Endothelial cell of umbilical vein (primary cell): ENCODE data around the gene USH1G. TPM values are rescaled to one million over a fixed set of nuclear protein-coding genes. Genes with fewer than 3 reads are reported as not detected.

Experiments used
- BruUV-seq: library from RNA; stranded (reverse); fragments of 400-500 nt; replicated peaks from 2 replicates; lab custom pipeline; 2021; lab: Mats Ljungman, UMichigan
- CTCF ChIA-PET: fragments of 300-600, 350-600 bp; sonication (Branson Sonifier 250); formaldehyde crosslinking; loops from one replicate; lab custom pipeline; 2021; ENCODE audit warnings: antibody characterized with exemption, inconsistent platforms; lab: Charles Lee
- POLR2A ChIA-PET: fragments of 300-600, 350-600 bp; sonication (Branson Sonifier 250); formaldehyde crosslinking; loops from one replicate; lab custom pipeline; 2021; ENCODE audit warnings: antibody characterized with exemption, inconsistent platforms; lab: Charles Lee
- DNase-seq: peaks from one replicate; pipeline ENCODE4 v3.0.0-alpha.2; 2011; ENCODE audit warnings: low read depth, low spot score
- FAIRE-seq: peaks from 2 replicates; lab custom pipeline; 2011; peaks lifted over from hg19 to GRCh38; lab: Jason Lieb, UNC
- H2AFZ ChIP-seq: 2 replicates; pipeline ENCODE4 v1.6.0; 2012; ENCODE audit warnings: low read depth, low read length, control low read depth, inconsistent platforms
- H3K27ac ChIP-seq: 2 replicates; pipeline ENCODE4 v1.5.1; 2011; ENCODE audit warnings: low read depth, mild to moderate bottlenecking, control low read depth, low read length, moderate library complexity; ENCODE audit not compliant: insufficient read depth
- H3K27me3 ChIP-seq, 2 experiments: 2 replicates each; pipeline versions ENCODE4 v1.6.0 to v1.6.1; 2011; ENCODE audit warnings: low read length in 2 of 2, mixed read lengths in 1 of 2; ENCODE audit not compliant: control insufficient read depth in 2 of 2, insufficient read depth in 2 of 2
- H3K36me3 ChIP-seq, 2 experiments: 2 replicates in 1 of 2; 3 replicates in 1 of 2; pipeline ENCODE4 v1.5.1; 2011; ENCODE audit warnings: low read length in 2 of 2, mild to moderate bottlenecking in 1 of 2, moderate library complexity in 1 of 2; ENCODE audit not compliant: control insufficient read depth in 2 of 2, insufficient read depth in 2 of 2; ENCODE audit errors: extremely low read depth in 1 of 2
- H3K4me1 ChIP-seq: 3 replicates; pipeline ENCODE4 v1.5.1; 2011; ENCODE audit warnings: mild to moderate bottlenecking, low read length; ENCODE audit not compliant: control insufficient read depth, insufficient read depth; ENCODE audit errors: extremely low read depth
- H3K4me2 ChIP-seq: 2 replicates; pipeline ENCODE4 v1.6.1; 2011; ENCODE audit warnings: low read length, control low read depth, mixed read lengths; ENCODE audit not compliant: insufficient read depth
- H3K4me3 ChIP-seq, 3 experiments: fragments of 200-600 bp in 1 of 3; sonication (generic), shearing (Covaris generic) in 1 of 3; replicated peaks in 1 of 3; 2 replicates each; pipeline ENCODE4 v1.5.1; 2011 to 2016; ENCODE audit warnings: control low read depth in 3 of 3, low read length in 3 of 3, mild to moderate bottlenecking in 2 of 3, inconsistent platforms in 1 of 3, low read depth in 1 of 3, moderate library complexity in 1 of 3; ENCODE audit not compliant: insufficient read depth in 1 of 3
- H3K79me2 ChIP-seq: 2 replicates; pipeline ENCODE4 v1.6.0; 2012; ENCODE audit warnings: low read length, inconsistent platforms; ENCODE audit not compliant: control insufficient read depth, insufficient read depth
- H3K9ac ChIP-seq: replicated peaks from 2 replicates; pipeline ENCODE3; 2011; ENCODE audit warnings: low read length, control low read depth; ENCODE audit not compliant: insufficient read depth; ENCODE audit errors: extremely low read depth
- H3K9me1 ChIP-seq: replicated peaks from 3 replicates; pipeline ENCODE4 v1.6.0; 2011; ENCODE audit warnings: mild to moderate bottlenecking, low read length; ENCODE audit not compliant: control insufficient read depth, insufficient read depth; ENCODE audit errors: extremely low read depth
- H3K9me3 ChIP-seq: replicated peaks from 2 replicates; pipeline ENCODE4 v1.5.1; 2012; ENCODE audit warnings: low read length, inconsistent platforms; ENCODE audit not compliant: control insufficient read depth, insufficient read depth
- H4K20me1 ChIP-seq: replicated peaks from 2 replicates; pipeline ENCODE3; 2011; ENCODE audit warnings: mild to moderate bottlenecking, low read length; ENCODE audit not compliant: control insufficient read depth, insufficient read depth; ENCODE audit errors: extremely low read depth
- GATA2 ChIP-seq: IDR thresholded peaks from 2 replicates; pipeline ENCODE4 v1.7.0; 2011; ENCODE audit warnings: low read depth, mild to moderate bottlenecking, moderate library complexity, mixed read lengths, low read length; ENCODE audit not compliant: insufficient read length, insufficient read depth
- MAX ChIP-seq: IDR thresholded peaks from 2 replicates; pipeline ENCODE4 v1.6.1; 2011; ENCODE audit not compliant: insufficient read depth, insufficient read length
- MYC ChIP-seq: IDR thresholded peaks from one replicate; pipeline ENCODE4 v1.6.1; 2011; ENCODE audit warnings: mild to moderate bottlenecking, low read depth, low read length
- POLR2A ChIP-seq: IDR thresholded peaks from 2 replicates; pipeline ENCODE4 v1.6.1; 2012; ENCODE audit warnings: low read depth, mild to moderate bottlenecking, control low read depth, low read length
- POLR2AphosphoS5 ChIP-seq: IDR thresholded peaks from 2 replicates; pipeline ENCODE4 v1.6.1; 2012; ENCODE audit warnings: low read depth, mild to moderate bottlenecking, control low read depth, low read length, moderate library complexity; ENCODE audit not compliant: insufficient read depth
- dilution Hi-C: fragments of 300-500 bp; cut with MboI; formaldehyde crosslinking; loops from one replicate; pipeline ENCODE4 v1.15.0; 2019; ENCODE audit warnings: low sequenced_read_pairs; ENCODE audit not compliant: extremely low pct_ligation_motif_present
- intact Hi-C: fragments of 100-400 bp; cut with micrococcal nuclease; formaldehyde crosslinking; loops from one replicate; pipeline ENCODE4 v1.10.0; 2022
- polyA plus RNA-seq, 4 experiments: library from polyadenylated mRNA; depleted of rRNA in 3 of 4; stranded (reverse) in 3 of 4; unstranded in 1 of 4; fragments of >200 nt; gene quantifications; 2 replicates each; pipeline versions ENCODE4 v1.2.1 to v1.2.3, GENCODE V29; 2011 to 2012; ENCODE audit warnings: missing spikeins in 1 of 4
- total RNA-seq: library from RNA; stranded (reverse); gene quantifications from 2 replicates; pipeline ENCODE4 v1.2.3, GENCODE V29; 2021
- TF ChIP-seq, protein P1 (sequence below), 2 donors: IDR thresholded peaks; 1 replicate in 1 of 2; 2 replicates in 1 of 2; pipeline ENCODE4 v1.5.1; 2011; ENCODE audit warnings: low read length in 2 of 2, mild to moderate bottlenecking in 2 of 2, moderate library complexity in 2 of 2, control low read depth in 1 of 2, inconsistent platforms in 1 of 2, low read depth in 1 of 2; ENCODE audit not compliant: insufficient read depth in 1 of 2; ENCODE audit errors: extremely low read depth in 1 of 2

The USH1G gene
- total and polyA plus RNA-seq, 2 donors (not counting 3 experiments of a cell fraction or from before 2014, with no cell fraction given) = not detected

GRCh38 chr17:74960570-74961342 lies 37.7 kb upstream of the USH1G start:
- Histone ChIP-seq H2AFZ (no peak overlapping the region), H3K79me2 (no peaks in the 10 kb centered on the region), H3K4me2 (no peak overlapping the region), H3K27me3 (no peaks in the 10 kb centered on the region), H3K4me3 (no peak overlapping the region), H3K9ac (no peak overlapping the region), H3K27ac (no peak overlapping the region), H3K36me3 (no peaks in the 10 kb centered on the region), H3K9me1 (no peaks in the 10 kb centered on the region), H3K4me1 (no peaks in the 10 kb centered on the region), H3K9me3 (no peaks in the 10 kb centered on the region), H4K20me1 (no peaks in the 10 kb centered on the region)
- POLR2A ChIA-PET = interaction anchor here (0.8 to 1.7 kb wide), 5 partner anchors 12 to 241 kb away, joined by 3 to 10 read pairs (median 4); partner anchors contain the start of genes HID1, JPT1 and MRPL58
- dilution Hi-C loops = no loop called here
- FAIRE-seq (no peak), DNase-seq (no peak)
- no TSS peak for BruUV-seq
- CTCF ChIA-PET = interaction anchor here (0.5 to 4.8 kb wide), 44 partner anchors 9 to 310 kb away, joined by 3 to 134 read pairs (median 10); partner anchors contain the start of genes ARMC7, ATP5PD, CDR2L and FDXR
- TF ChIP-seq GATA2 (no peak), MYC (no peak), POLR2AphosphoS5 (no peak), MAX (peak; percentile 50), POLR2A (no peak)
- TF ChIP-seq, protein P1, sequence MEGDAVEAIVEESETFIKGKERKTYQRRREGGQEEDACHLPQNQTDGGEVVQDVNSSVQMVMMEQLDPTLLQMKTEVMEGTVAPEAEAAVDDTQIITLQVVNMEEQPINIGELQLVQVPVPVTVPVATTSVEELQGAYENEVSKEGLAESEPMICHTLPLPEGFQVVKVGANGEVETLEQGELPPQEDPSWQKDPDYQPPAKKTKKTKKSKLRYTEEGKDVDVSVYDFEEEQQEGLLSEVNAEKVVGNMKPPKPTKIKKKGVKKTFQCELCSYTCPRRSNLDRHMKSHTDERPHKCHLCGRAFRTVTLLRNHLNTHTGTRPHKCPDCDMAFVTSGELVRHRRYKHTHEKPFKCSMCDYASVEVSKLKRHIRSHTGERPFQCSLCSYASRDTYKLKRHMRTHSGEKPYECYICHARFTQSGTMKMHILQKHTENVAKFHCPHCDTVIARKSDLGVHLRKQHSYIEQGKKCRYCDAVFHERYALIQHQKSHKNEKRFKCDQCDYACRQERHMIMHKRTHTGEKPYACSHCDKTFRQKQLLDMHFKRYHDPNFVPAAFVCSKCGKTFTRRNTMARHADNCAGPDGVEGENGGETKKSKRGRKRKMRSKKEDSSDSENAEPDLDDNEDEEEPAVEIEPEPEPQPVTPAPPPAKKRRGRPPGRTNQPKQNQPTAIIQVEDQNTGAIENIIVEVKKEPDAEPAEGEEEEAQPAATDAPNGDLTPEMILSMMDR (IDR thresholded peaks at IDR 0.05; ENCODE audit: extremely low read depth in 1 of 2, insufficient read depth in 1 of 2, low read depth in 1 of 2, low read length in 2 of 2) = no peak
- intact Hi-C loops = loop anchor here (1.0 to 2.0 kb wide), 7 partner anchors 52 to 241 kb away; partner anchors contain the start of genes KCTD2, MRPL58 and NT5C
